Measurements from ENCODE around the gene SCRT2.

- TF ChIP-seq CTCF (IDR thresholded peaks at IDR 0.05) = no peak
- no peak for TF ChIP-seq POLR2AphosphoS5 (IDR thresholded peaks at IDR 0.05)
These were observed 30.8 kb upstream of the SCRT2 start for GRCh38 chr20:706366-706885.
